ENCODE measurements around the gene ANKS1B.

- TF ChIP-seq CTCF (IDR thresholded peaks at IDR 0.05) (no peak), POLR2A (IDR thresholded peaks at IDR 0.05) (no peak), POLR2AphosphoS5 (IDR thresholded peaks at IDR 0.05) (no peak), EP300 (IDR thresholded peaks at IDR 0.05) (no peak)
Measured at GRCh38 chr12:99278899-99279298, 705.8 kb downstream of the ANKS1B start.
